ENCODE results near the gene SSBP4.

The SSBP4 gene

DNA sequence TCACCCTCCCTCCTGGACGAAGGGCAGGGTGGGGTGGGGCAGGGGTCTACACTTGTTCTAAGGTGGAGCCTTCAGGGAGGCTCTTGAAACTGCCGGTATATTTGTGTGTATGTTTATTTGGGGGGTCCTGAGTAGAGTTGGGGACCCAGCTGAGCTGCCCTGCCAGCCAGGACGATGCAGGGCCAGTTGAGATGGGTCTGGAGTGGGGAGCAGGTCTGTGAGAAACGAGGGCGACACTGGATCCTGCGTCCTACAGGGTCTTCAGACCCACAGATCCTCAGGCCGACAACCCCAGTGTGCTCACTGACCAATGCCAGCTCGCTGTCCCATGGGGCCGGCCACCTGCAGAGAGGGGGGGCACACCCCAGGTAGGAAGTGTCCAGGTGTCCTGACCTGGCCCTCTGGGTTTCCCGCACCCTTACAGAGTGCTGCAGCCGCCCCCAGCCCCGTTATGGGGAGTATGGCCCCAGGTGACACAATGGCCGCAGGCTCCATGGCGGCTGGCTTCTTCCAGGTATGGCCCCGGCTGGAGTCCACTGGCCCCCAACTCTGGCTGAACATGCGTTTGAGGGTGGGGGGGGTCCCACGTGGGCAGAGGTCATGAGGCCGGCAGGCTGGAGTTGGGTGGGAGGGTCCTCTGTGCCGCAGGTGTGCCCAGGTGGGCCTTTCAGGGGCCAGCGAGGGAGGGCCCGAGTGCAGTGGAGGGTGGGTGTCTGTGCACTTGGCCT lies 11.4 kb downstream of the SSBP4 start:
- no peak for DNase-seq (ENCODE audit: low read depth)
- H3K4me3 ChIP-seq (ENCODE audit: low read depth, low read length), result no peak overlapping the region

DNA sequence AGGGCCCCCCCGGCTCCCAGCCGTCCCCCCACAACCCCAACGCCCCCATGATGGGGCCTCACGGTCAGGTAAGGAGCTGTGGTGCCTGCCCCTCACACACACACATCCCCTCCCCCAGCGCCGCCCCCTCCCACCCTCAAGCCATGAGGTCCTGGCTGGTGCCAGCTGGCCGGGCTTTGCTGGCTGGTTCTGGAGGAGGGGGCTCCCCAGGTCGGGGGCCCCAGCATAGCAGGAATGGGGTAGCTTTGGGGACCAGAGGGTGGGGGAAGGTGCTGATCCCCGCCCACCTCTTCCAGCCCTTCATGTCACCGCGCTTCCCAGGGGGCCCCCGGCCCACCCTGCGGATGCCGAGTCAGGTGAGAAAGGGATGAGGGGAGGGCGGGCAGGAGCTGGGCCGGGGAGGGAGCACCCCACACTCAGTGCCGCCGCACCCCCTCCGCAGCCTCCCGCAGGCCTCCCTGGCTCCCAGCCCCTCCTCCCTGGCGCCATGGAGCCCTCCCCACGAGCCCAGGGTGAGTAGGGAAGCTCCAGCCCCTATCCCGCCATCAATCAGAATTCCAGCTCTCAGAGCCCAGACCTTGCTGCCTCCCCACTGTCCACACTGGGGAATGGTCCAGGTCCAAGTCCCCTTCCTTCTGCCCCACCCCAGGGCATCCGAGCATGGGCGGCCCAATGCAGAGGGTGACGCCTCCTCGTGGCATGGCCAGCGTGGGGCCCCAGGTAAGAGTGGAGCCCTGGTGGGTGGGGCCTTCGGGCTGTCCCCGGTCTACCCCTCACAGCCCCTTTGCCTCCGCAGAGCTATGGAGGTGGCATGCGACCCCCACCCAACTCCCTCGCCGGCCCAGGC lies 12.4 kb downstream of the SSBP4 start:
- H3K4me3 ChIP-seq (ENCODE audit: low read depth, low read length), result no peak overlapping the region
- no peak for DNase-seq (ENCODE audit: low read depth)

DNA sequence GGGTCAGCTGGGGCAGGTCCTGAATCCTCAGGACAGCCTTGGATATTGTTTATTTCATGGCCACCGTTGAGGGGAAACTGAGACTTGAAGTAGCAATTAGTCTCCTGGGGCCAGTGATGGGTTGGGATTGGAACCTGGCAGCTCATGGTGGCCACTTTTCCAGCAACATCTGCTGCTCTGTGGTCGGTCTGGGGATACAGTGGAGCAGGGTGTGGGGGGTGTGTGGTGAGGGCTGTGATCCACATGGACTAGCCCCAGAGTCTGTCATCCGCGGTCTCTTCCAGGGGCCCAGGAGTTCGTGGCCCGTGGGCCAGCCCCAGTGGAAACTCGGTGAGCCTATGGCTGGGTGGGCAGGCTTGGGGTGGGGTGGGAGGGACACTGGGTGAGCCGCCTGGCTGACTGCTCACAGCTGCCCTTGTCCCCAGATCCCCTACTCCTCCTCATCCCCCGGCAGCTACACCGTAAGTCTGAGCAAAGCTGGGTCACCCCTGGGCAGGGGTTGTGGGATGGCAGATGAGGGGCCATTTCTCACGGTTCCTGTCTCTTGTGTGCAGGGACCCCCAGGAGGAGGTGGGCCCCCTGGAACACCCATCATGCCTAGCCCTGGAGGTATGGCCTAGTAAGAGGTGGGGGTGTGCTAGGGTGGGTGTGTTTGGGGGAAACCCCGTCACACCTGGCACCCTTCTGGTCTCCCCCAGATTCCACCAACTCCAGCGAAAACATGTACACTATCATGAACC lies 13.2 kb downstream of the SSBP4 start:
- H3K4me3 ChIP-seq (ENCODE audit: low read depth, low read length), result no peak overlapping the region
- no peak for DNase-seq (ENCODE audit: low read depth)

DNA sequence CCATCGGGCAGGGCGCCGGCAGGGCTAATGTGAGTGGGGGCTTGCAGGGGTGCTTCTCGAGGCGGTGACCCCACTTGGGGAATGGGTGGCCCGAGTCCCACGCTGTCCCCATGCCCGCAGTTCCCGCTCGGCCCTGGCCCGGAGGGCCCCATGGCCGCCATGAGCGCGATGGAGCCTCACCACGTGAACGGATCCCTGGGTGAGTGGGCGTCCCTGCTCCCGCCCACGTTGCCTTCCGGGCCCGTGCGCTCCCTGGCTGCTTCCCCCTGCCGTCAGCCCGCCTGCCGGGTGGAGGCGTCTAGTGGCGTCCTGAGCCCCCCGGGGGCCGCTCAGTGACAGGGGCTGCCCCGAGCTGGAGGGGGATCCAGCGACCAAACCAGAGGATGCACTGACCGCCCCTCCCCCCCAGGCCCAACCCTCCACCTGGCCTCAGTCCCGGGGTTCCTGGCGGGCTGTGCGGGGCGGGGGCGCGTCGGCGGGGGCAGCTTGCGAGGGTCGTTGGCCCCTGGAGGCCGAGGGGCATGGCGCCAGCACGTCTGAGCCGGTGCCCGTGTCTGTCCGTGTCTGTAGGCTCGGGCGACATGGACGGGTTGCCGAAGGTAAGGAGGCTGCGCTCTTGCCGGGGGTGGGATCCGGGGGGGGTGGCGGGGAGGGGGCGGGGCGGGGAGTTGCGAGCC lies 14.0 kb downstream of the SSBP4 start:
- H3K4me3 ChIP-seq (ENCODE audit: low read depth, low read length), result peak overlapping the region; percentile 25
- no peak for DNase-seq (ENCODE audit: low read depth)

DNA sequence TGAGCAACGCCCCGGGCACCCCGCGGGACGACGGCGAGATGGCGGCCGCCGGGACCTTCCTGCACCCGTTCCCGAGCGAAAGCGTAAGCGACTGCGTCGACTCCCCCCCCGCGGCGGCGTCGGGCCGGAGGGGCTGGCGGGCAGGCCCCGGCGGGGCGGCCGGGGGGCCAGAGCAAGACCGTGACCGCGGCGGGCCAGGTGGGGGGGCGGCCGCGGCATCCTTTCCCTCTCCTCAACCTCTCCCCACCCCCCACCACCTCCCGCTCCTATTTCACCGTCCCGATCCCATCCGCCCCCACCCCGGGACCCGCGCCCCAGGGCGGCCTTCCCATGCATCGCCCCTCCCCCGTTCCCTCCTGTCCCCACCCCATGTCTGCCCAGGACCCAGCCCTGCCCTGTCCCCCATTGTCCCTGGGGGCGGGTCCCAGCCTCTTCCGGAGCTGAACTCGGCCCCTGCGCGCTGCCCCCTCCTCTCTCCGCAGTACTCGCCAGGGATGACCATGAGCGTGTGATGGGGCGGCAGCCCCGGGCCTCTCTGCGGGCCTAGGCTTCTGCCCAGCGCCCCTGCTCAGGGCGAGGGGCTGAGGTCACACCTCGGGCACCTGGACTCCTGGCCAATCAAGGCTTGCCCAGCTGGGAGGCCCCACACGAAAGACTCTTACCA lies 14.7 kb downstream of the SSBP4 start:
- no peak for DNase-seq (ENCODE audit: low read depth)
- H3K4me3 ChIP-seq (ENCODE audit: low read depth, low read length), result peak overlapping the region; percentile 5

DNA sequence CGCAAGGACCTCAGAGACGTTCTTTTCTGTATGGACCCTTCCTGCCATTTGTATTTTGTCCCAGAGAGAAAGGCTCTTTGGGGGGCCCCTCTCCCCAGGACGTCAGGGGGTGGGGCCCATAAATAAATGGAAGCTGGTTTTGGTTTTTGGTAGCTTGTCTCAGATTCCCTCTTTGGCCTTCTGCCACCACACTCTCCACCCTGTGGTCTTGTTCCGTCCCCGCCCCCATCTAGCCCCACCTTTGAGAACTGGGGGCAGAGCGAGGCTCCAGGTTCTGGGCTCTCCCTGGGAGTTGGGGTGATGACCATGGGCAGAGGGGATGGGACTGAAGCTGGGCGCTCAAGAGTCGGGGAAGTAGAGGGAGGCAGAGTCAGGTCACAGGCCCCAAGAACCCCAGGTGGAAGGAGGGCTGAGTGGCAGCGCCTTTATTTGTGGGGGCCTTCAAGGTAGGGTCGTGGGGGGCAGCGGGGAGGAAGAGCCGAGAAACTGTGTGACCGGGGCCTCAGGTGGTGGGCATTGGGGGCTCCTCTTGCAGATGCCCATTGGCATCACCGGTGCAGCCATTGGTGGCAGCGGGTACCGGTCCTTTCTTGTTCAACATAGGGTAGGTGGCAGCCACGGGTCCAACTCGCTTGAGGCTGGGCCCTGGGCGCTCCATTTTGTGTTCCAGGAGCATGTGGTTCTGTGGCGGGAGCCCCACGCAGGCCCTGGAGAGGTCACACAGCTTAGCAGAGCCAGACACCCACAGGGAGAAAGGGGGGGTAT lies 15.4 kb downstream of the SSBP4 start:
- DNase-seq (ENCODE audit: low read depth), result no peak
- H3K4me3 ChIP-seq (ENCODE audit: low read depth, low read length), result no peak overlapping the region

DNA sequence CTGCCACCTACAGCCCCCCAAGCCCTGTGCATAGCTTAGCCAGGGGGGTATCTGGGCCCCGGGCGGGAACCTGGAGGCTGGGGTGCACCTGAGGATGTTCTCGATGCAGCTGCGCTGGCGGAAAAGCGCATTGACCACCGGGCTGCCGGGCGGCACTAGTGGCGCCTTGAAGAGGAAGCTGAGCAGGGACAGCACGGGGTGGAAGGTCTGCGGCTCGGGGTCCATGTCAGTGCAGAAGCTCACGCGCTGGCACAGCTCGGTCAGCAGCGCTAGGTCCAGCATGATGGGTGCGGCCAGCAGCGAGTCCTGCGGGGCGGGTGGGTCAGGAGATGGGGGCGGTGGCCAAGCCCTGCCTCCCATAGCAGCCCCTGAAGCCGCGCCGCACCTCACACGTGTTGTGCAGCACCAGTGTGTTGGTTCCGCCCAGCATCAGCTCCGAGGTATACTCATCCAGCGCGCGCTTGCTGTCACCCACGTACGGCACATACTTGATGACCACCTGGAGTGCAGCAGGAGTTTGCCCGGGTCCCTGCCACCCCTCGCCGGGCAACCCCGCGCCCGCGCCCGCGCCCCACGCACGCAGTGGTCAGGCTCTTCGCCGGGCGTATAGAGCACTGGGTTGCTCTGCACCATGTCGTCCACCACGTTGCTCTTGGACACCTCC lies 16.1 kb downstream of the SSBP4 start:
- no peak overlapping the region for H3K4me3 ChIP-seq (ENCODE audit: low read depth, low read length)
- no peak for DNase-seq (ENCODE audit: low read depth)

DNA sequence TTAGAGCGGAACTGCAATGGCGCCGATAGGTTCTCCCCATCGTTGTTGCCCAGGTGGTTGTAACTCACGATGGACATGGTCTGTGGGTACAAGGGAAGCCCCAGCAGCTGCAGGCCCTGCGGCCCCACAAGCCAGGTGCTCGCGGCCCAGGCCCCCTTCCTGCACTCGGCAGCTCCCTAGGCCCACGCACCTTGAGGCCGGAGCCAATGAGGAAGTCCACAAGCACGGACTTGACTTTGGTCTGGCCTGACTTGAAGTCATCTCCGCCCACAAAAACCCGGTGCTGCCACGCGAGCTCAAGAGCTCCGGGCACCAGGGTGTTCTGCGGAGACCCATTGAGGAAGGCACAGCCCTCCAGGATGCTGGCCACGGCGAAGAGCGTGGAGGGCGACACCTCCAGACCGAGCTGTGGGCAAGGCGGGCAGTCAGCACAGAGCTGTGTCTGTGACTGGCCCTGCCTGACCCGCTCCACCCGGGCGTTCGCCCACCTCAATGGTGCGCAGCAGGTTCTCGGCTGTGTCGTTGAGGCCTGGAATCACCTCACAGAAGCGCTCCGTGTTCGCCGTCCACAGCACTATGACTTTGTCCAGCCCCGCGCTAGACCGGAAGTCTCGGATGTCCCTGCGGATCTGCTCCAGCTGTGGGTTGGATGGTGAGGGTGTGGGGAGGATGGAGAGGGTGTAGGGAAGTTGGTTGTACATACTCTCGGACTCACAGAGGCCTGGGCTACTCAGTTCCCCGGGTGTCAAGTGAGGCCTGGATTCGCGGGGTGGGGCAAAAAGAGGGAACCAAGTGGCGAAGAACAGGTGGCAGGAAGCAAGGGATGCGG lies 16.9 kb downstream of the SSBP4 start:
- no peak for DNase-seq (ENCODE audit: low read depth)
- H3K4me3 ChIP-seq (ENCODE audit: low read depth, low read length), result no peak overlapping the region

DNA sequence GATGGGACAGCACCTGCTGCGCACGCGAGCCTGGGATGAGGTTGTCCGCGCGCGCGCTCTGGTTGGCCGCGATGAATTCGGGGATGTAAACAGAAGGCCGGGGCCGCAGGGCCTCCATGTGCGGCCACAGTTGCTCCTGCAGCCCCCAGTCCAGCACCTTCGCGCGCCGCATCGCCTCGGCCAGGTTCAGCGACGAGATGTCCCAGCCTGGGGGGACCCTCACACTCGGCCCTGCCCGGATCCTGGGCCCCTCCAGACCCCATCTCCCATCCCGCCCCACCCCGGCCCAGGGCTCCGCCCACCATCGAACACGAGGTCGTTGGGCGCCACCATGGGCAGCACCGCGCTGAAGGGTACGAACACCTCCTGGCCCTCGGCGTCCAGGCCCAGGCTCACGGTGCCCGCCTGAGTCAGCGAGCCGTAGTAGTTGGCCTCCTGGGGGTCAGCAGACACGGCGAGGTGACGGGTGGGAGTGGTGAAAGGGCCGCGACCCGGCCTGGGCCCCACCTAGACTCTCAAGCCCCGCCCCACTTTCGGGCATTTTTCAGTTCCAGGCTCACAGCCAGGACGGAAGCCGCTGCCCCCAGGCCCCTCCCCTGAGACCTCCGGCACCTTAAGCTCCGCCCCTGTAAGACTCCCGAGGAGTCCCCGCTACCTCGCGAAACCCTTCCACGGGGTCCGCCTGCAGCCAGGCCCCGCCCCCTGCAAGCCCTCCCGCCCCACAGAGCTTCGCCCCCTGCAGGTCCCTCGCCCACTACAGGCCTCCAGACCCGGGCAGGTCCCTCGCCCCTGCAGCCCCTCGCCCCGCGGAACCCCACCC lies 17.7 kb downstream of the SSBP4 start:
- peak overlapping the region; percentile 57 for H3K4me3 ChIP-seq (ENCODE audit: low read depth, low read length)
- peak; percentile 42 for DNase-seq (ENCODE audit: low read depth)

DNA sequence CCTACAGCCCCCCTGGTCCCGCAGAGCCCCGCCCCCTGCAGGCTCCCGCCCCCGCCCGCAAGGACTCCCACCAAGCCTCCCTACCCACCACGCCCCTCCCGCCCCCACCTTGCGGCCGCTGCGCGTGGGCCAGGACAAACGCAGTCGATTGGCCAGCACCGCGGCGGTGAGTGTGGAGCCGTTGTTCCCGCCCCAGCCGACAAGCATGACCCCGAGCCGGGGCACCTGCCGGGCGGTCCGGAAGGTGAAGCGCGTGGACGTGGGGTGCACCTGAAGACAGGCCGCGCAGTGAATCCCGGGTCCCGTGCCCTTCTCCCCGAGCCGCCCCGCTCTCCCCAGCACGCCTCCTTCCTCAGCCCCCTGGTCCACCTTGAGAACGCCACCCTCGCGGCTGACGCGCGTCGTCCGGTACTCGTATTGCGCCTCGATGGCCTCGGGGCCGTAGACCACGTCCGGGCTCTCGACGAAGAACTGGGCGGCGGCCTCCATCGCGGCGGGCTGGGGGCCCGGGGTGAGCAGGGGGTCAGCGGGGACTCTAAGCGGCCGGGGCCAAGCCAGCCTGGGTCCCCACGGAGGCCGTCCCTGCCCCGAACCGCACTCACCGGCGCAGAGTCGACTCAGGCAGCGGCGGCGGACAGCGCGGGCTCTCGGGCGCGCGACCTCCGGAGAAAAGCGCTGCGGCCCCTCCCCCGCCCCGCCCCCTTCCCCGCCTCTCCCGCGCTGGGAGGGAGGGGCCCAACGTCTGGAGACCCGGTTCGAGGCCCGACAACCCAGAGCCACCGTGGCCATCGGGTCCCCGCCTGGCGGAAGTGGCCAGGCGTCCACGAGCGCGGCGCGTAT lies 18.5 kb downstream of the SSBP4 start, which contains the start of gene ISYNA1:
ISYNA1 (minus strand) TSS at position 643 of the 840 bp plus-strand sequence; CDS start at position 489, 154 bp downstream.
- no peak for DNase-seq (ENCODE audit: low read depth)
- peak within 1 kb of the TSS; percentile 57 for H3K4me3 ChIP-seq (ENCODE audit: low read depth, low read length)

DNA sequence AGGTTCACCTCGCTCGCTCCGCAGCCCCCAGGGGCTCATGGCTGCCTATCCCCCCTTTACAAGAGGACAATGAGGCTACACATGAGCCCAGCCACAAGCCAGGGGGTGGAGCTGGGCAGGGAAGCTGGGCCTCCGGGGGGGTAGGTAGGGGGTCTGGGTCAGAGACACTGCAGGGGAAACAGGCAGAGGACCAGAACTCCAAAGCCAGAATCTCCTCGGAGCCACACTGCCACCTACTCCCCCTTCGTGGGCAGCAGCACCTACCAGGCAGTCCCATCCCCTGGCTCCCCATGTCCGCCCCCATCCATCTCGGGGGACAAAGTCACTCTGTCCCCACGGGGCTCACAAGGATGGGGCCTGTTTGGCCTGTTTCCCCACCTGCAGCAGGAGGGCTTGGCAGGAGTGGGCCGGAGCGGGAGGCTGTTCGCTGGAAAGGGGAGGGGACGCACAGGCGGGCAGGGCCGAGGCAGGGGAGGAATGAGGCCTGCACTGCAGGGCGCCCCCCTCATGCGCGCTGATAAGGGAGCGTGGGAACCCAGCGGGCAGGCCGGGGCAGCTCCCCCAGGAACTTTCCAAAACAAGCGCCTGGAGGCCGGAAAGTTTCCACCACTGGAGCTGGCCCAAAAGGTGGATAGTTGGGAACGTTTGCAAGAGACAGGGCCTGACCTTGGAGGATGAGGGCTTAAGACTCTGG lies 19.3 kb downstream of the SSBP4 start:
- no peak for DNase-seq (ENCODE audit: low read depth)
- H3K4me3 ChIP-seq (ENCODE audit: low read depth, low read length), result peak overlapping the region; percentile 57

DNA sequence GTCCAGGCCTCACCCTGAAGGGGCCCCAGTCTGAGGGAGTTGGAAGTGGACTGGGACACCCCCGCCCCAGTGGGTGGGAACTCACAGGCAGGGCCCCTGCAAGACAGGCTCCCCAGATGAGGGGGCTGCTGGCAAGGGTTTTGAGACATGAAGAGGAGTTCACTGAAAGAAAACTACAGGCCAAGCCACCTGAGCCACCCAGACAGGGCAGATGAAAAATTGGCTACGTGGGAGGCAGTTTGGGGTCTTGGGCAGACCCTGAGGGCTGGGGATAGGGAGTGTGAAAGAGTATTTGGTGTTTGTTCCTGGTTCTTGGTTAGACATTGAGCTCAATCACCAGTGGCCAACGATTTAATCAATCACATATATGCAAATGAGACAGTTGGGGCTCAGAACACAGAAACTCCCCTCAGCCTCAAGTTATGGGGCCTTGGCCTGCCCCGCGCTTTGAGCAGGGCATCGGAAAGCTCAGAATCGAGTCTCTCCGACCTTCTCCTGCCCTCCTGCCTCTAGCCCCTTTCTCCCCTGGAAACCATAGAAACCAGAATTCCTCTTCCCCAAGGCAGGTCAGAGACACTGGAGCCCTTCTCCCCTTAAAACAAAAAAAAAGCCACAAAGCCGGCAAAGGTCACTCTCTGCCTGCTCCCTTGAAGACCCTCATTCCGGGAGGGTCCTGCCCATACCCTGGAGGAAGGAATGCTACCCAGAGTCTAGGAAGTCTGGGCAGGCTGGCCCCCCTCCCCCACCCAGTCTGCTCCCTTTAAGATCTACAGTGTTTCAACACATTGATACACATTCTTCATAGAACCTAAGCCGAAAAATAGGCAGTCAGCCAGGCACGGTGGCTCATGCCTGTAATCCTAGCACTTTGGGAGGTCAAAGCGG lies 20.1 kb downstream of the SSBP4 start:
- H3K4me3 ChIP-seq (ENCODE audit: low read depth, low read length), result no peak overlapping the region
- peak; percentile 26 for DNase-seq (ENCODE audit: low read depth)

DNA sequence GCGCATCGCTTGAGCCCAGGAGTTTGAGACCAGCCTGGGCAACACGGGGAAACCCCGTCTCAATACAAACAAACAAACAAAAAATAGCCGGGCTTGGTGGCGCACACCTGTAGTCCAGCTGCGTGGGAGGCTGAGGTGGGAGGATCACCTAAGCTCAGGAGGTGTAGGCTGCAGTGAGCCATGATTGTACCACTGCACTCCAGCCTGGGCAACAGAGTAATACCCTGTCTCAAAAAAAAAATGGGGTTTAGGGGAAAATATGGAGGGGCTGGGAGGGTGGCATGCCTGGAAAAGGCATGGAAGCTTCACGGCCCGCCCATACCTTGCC lies 20.7 kb downstream of the SSBP4 start:
- H3K4me3 ChIP-seq (ENCODE audit: low read depth, low read length), result no peak overlapping the region
- no peak for DNase-seq (ENCODE audit: low read depth)

DNA sequence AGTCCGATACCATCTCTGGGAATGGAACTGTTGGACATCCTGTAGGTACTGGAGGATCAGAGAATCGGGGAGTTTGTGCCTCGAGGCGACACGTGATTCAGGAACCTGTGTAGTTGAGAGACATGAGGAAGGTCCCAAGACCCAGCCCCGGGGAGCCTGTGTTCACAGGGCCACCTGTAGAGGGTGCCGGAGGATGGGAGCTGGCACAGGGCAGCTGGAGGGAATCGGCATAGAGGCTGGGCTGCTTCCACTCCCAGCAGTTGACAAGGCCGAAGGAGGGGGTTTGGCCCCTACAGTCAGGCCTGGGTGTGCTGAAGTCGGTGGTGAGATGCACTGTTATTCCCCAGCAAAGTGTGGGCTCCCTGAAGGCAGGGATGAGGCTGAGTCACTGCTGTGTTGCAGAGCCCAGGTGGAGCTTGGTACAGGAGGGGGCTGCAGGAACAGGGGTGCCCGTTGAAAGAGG lies 21.2 kb downstream of the SSBP4 start:
- H3K4me3 ChIP-seq (ENCODE audit: low read depth, low read length), result no peak overlapping the region
- no peak for DNase-seq (ENCODE audit: low read depth)

All from skeletal muscle cell (primary cell).